Endodermal cell (in vitro differentiated cells): ENCODE measurements around the gene GOLGA8N. TPM values are rescaled to one million over a fixed set of nuclear protein-coding genes. Genes with fewer than 3 reads are reported as not detected.

ENCODE experiments used
- DNase-seq: peaks from one replicate; pipeline ENCODE4 v3.0.0-alpha.2; 2017
- H3K27ac ChIP-seq: 2 replicates; pipeline ENCODE4 v1.5.1; 2013; ENCODE audit warnings: mild to moderate bottlenecking, low read depth, low read length, moderate library complexity
- H3K27me3 ChIP-seq: 2 replicates; pipeline ENCODE4 v1.6.1; 2013; ENCODE audit warnings: mild to moderate bottlenecking, low read length, moderate library complexity; ENCODE audit not compliant: insufficient read depth, control insufficient read depth, poor library complexity, severe bottlenecking
- H3K36me3 ChIP-seq: 2 replicates; pipeline ENCODE4 v1.7.0; 2013; ENCODE audit warnings: mild to moderate bottlenecking, low read length, moderate library complexity; ENCODE audit not compliant: control insufficient read depth, insufficient read depth
- H3K4me1 ChIP-seq: one replicate; pipeline ENCODE4 v1.7.0; 2013; ENCODE audit warnings: low read length; ENCODE audit not compliant: control insufficient read depth, insufficient read depth
- H3K4me3 ChIP-seq: 2 replicates; pipeline ENCODE4 v1.5.1; 2013; ENCODE audit warnings: mild to moderate bottlenecking, low read length, moderate library complexity
- H3K9ac ChIP-seq: 2 replicates; pipeline ENCODE4 v1.6.1; 2013; ENCODE audit warnings: mild to moderate bottlenecking, low read length, moderate library complexity; ENCODE audit not compliant: poor library complexity, severe bottlenecking; ENCODE audit errors: extremely low read depth
- H3K9me3 ChIP-seq: 2 replicates; pipeline ENCODE4 v1.6.1; 2013; ENCODE audit warnings: mild to moderate bottlenecking, low read length, moderate library complexity; ENCODE audit not compliant: control insufficient read depth
- H3K27ac Mint-ChIP-seq: 2 replicates; pipeline ENCODE4 v1.8.0; 2020; ENCODE audit warnings: mixed read lengths
- H3K27me3 Mint-ChIP-seq: 2 replicates; pipeline ENCODE4 v1.8.0; 2021; ENCODE audit warnings: mild to moderate bottlenecking, mixed read lengths; ENCODE audit not compliant: insufficient read depth
- H3K36me3 Mint-ChIP-seq: 2 replicates; pipeline ENCODE4 v1.8.0; 2020; ENCODE audit warnings: low read depth, mixed read lengths
- H3K4me1 Mint-ChIP-seq: 2 replicates; pipeline ENCODE4 v1.8.0; 2020; ENCODE audit warnings: mixed read lengths
- H3K4me3 Mint-ChIP-seq: 2 replicates; pipeline ENCODE4 v1.8.0; 2020; ENCODE audit warnings: mild to moderate bottlenecking, moderate library complexity, mixed read lengths
- H3K9me3 Mint-ChIP-seq: 2 replicates; pipeline ENCODE4 v1.8.0; 2020; ENCODE audit warnings: mild to moderate bottlenecking, mixed read lengths
- WGBS, 2 experiments: methylation state at CpG; one replicate each; pipeline versions ENCODE4 v1.1.5 to v1.1.7; 2013; ENCODE audit warnings: missing lambda C conversion rate in 2 of 2, mixed read lengths in 1 of 2; ENCODE audit not compliant: insufficient coverage in 1 of 2, insufficient read length in 1 of 2; 5-methylcytosine and 5-hydroxymethylcytosine counted together
- total RNA-seq, 2 donors: library from RNA; stranded (reverse); fragmentation: NEBNext Ultra II Directional in 1 of 2; extraction: Animal tissue kit (Norgen Biotek cat#: 25700) in 1 of 2; gene quantifications; 2 replicates in 1 of 2; 3 replicates in 1 of 2; pipeline ENCODE4 v1.2.1, GENCODE V29; 2021
- TF ChIP-seq, protein P1 (sequence below): fragments of 200-600 bp; sonication (generic); conservative IDR thresholded peaks from 2 replicates; pipeline ENCODE4 v1.5.0; 2021; ENCODE audit warnings: antibody characterized with exemption, mild to moderate bottlenecking

GOLGA8N gene
- total RNA-seq, 2 donors from 2014 or later = 1.1 to 3.7 TPM

DNA sequence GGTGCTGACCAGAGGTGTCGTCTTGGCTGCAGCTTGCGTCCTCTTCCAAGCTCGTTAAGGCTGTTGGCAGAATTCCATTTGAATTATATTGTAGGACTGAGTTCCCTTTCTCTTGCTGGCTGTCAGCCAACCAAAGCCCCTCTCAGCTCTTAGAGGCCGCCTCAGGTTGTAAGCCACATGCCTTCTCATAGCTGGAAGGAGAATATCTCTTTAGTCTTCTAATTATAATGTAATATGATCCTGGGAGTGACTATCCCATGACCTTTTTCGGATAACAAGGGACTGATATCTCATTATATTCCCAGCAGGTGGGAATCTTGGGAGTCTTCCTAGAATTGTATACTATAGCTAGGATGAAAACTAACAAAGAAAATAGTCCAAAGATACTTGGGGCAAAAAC is 53.0 kb downstream of the GOLGA8N start:
- no peaks in the 10 kb centered on the region for H3K27me3 Mint-ChIP-seq
- H3K9ac ChIP-seq = no peak overlapping the region
- no peaks in the 10 kb centered on the region for H3K9me3 Mint-ChIP-seq
- no peaks in the 10 kb centered on the region for H3K27me3 ChIP-seq
- H3K9me3 ChIP-seq = no peaks in the 10 kb centered on the region
- DNase-seq = no peak
- no peaks in the 10 kb centered on the region for H3K36me3 ChIP-seq
- no peak overlapping the region for H3K4me3 Mint-ChIP-seq
- H3K4me3 ChIP-seq = no peak overlapping the region
- WGBS, 2 experiments = 89 to 94% methylated on average over 3 to 4 of the region's 5 CpGs
- H3K4me1 ChIP-seq = peaks cover 9% of the 10 kb centered on the region
- H3K4me1 Mint-ChIP-seq = peaks cover 21% of the 10 kb centered on the region
- H3K27ac Mint-ChIP-seq = no peak overlapping the region
- TF ChIP-seq, protein P1, sequence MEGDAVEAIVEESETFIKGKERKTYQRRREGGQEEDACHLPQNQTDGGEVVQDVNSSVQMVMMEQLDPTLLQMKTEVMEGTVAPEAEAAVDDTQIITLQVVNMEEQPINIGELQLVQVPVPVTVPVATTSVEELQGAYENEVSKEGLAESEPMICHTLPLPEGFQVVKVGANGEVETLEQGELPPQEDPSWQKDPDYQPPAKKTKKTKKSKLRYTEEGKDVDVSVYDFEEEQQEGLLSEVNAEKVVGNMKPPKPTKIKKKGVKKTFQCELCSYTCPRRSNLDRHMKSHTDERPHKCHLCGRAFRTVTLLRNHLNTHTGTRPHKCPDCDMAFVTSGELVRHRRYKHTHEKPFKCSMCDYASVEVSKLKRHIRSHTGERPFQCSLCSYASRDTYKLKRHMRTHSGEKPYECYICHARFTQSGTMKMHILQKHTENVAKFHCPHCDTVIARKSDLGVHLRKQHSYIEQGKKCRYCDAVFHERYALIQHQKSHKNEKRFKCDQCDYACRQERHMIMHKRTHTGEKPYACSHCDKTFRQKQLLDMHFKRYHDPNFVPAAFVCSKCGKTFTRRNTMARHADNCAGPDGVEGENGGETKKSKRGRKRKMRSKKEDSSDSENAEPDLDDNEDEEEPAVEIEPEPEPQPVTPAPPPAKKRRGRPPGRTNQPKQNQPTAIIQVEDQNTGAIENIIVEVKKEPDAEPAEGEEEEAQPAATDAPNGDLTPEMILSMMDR = no peak
- no peak overlapping the region for H3K27ac ChIP-seq
- H3K36me3 Mint-ChIP-seq = no peaks in the 10 kb centered on the region

GRCh38 chr15:32649342-32649741 is 56.1 kb downstream of the GOLGA8N start:
- Histone ChIP-seq H3K36me3 (no peaks in the 10 kb centered on the region), H3K4me1 (peaks cover 4% of the 10 kb centered on the region), H3K4me3 (no peak overlapping the region), H3K9ac (no peak overlapping the region), H3K27ac (no peak overlapping the region), H3K27me3 (no peaks in the 10 kb centered on the region), H3K9me3 (no peaks in the 10 kb centered on the region)
- Mint-ChIP-seq H3K4me3 (no peak overlapping the region), H3K27me3 (no peaks in the 10 kb centered on the region), H3K9me3 (no peaks in the 10 kb centered on the region), H3K36me3 (no peaks in the 10 kb centered on the region), H3K27ac (peak overlapping the region; percentile 56), H3K4me1 (peaks cover 31% of the 10 kb centered on the region)
- DNase-seq = peak; percentile 71
- TF ChIP-seq, protein P1 = peak; percentile 75
- WGBS, 2 experiments = 61 to 65% methylated on average over 3 to 5 of the region's 5 CpGs

GRCh38 chr15:32651229-32651837 is 58.1 kb downstream of the GOLGA8N start:
- H3K4me3 Mint-ChIP-seq = no peak overlapping the region
- Histone ChIP-seq H3K9ac (no peak overlapping the region), H3K9me3 (no peaks in the 10 kb centered on the region)

More at GRCh38 chr15:32651229-32651837, 58.1 kb downstream of the GOLGA8N start:
- H3K9me3 Mint-ChIP-seq = no peaks in the 10 kb centered on the region
- DNase-seq = peak; percentile 92
- WGBS, 2 experiments = 42 to 45% methylated on average over 6 of the region's 6 CpGs
- Histone ChIP-seq H3K4me3 (no peak overlapping the region), H3K27me3 (no peaks in the 10 kb centered on the region), H3K4me1 (peaks cover under 1% of the 10 kb centered on the region), H3K36me3 (no peaks in the 10 kb centered on the region), H3K27ac (no peak overlapping the region)
- TF ChIP-seq, protein P1 = peak; percentile 94
- H3K36me3 Mint-ChIP-seq = no peaks in the 10 kb centered on the region
- no peaks in the 10 kb centered on the region for H3K27me3 Mint-ChIP-seq
- H3K27ac Mint-ChIP-seq = no peak overlapping the region
- H3K4me1 Mint-ChIP-seq = peaks cover 26% of the 10 kb centered on the region
